ENCODE measurements around the gene TUBB2B. TPM values are rescaled to one million over a fixed set of nuclear protein-coding genes. Genes with fewer than 3 reads are reported as not detected.

The TUBB2B gene
- total and polyA plus RNA-seq, 9 of the 15 experiments (the other 6 are each of a cell fraction or from before 2014, with no cell fraction given): 0.11 to 9.7 (median 4.6) TPM

- TF ChIP-seq TFAP4 (CRISPR knock-in tag; IDR thresholded peaks at IDR 0.05; ENCODE audit: borderline replicate concordance): peak; percentile 22; the same call in 1 of the 2 replicates
- TF ChIP-seq ZBTB9 (CRISPR knock-in tag; IDR thresholded peaks at IDR 0.05): no peak
- TF ChIP-seq CBX8 (IDR thresholded peaks at IDR 0.05; ENCODE audit: borderline replicate concordance, extremely low read depth, low read depth, low read length, poor library complexity, severe bottlenecking): no peak
- no peak for TF ChIP-seq KAT8 (IDR thresholded peaks at IDR 0.05; ENCODE audit: low read depth)
- peak; percentile 86 for TF ChIP-seq HMGN3 (IDR thresholded peaks at IDR 0.05; ENCODE audit: borderline replicate concordance, extremely low read depth, insufficient read length, low read depth, low read length)
- TF ChIP-seq NELFE (IDR thresholded peaks at IDR 0.05; ENCODE audit: insufficient read depth, insufficient read length): no peak
- no peak for TF ChIP-seq DNMT1 (IDR thresholded peaks at IDR 0.05)
- no peak for TF ChIP-seq TEAD4 (IDR thresholded peaks at IDR 0.05; ENCODE audit: low read length)
- TF ChIP-seq TEAD4 (CRISPR knock-in tag; IDR thresholded peaks at IDR 0.05; ENCODE audit: borderline replicate concordance): peak; percentile 45; the same call in 1 of the 2 replicates
- TF ChIP-seq ZNF347 (CRISPR knock-in tag; IDR thresholded peaks at IDR 0.05; ENCODE audit: low read depth): no peak
- no peak for TF ChIP-seq ID3 (CRISPR knock-in tag; IDR thresholded peaks at IDR 0.05)
- no peak for TF ChIP-seq ID3 (tag; IDR thresholded peaks at IDR 0.05)
- TF ChIP-seq STAT5A (IDR thresholded peaks at IDR 0.05; ENCODE audit: borderline replicate concordance, low read length): no peak
- no peak for TF ChIP-seq GTF2A2 (tag; IDR thresholded peaks at IDR 0.05)
- no peak for TF ChIP-seq ETS2 (tag; IDR thresholded peaks at IDR 0.05; ENCODE audit: borderline replicate concordance, poor library complexity, severe bottlenecking)
- no peak for TF ChIP-seq DACH1 (IDR thresholded peaks at IDR 0.05; ENCODE audit: partially characterized antibody)
- TF ChIP-seq CREB3 (tag; conservative IDR thresholded peaks at IDR 0.05; ENCODE audit: low read depth): no peak
- TF ChIP-seq KDM2B (CRISPR knock-in tag; IDR thresholded peaks at IDR 0.05): 0 out of 2 replicates have a peak, but pooled peaks have one; percentile 60
- no peak for TF ChIP-seq MNT (conservative IDR thresholded peaks at IDR 0.05)
- no peak for TF ChIP-seq ADNP (tag; IDR thresholded peaks at IDR 0.05)
Measured at GRCh38 chr6:3229566-3230178, 2.2 kb upstream of the TUBB2B start (continued).
